ENCODE data around the gene FMO2.

The FMO2 gene

GRCh38 chr1:171254859-171255258 lies 69.8 kb downstream of the FMO2 start:
- no peak for DNase-seq (ENCODE audit: extremely low read depth in 1 of 2, low read depth in 1 of 2)

DNA sequence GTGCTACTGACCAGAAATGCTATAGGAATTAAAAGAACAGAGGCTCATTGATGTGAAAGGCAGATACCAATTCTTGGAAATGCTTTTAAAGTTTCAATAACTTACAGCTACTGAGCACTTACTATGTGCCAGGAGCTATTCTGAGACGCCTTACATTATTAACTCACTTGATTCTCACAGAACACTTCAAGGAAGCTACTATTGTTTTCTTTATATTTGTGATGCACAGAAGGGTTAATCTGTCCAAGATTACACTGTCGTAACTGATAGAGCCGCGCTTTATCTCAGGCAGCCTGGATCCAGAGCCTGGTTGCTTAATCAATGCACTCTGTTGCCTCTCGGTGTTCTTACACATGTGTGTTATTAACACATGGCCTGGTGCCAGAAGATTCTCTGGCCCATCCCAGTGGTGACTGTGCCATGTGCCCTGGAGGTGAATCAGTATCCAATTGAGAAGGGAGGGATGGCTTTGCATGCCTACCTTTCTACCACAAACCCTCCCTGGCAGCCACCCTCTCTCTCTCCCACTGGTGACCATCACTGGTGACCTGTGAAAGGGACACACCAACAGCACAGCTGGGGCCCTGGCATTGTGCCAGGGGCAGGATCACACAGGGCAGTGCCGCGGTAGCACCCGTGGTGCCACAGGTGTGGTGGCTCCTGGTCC lies 72.0 kb downstream of the FMO2 start:
- DNase-seq (ENCODE audit: extremely low read depth in 1 of 2, low read depth in 1 of 2) = no peak

DNA sequence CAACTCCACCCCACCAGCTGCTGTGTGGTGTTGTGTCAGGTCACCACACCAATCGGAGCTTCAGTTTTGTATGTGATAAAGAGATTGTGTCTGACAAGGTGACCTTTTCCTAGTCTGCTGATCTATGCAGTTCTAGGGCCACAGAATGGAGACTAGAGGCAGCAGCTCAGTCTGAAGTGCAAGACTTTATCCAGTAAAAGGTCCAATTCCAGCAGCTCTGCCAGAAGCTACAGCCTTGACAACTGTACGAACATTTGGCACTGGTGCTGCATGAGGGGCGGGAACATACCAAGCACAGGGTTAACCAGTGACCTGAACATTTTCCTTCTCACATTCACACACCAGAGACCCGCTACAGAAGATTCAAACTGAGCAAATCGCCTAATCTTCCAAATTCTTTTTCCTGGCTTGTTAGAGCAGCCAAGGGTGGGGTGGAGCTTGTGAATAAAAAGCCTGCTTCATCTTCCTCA lies 72.5 kb downstream of the FMO2 start:
- DNase-seq (ENCODE audit: extremely low read depth in 1 of 2, low read depth in 1 of 2) = no peak

- DNase-seq (ENCODE audit: extremely low read depth in 1 of 2, low read depth in 1 of 2) = no peak
Observed at GRCh38 chr1:171258429-171258828, 73.3 kb downstream of the FMO2 start.

GRCh38 chr1:171258943-171259342 lies 73.8 kb downstream of the FMO2 start:
- DNase-seq (ENCODE audit: extremely low read depth in 1 of 2, low read depth in 1 of 2) = no peak
